NCI-H2107 treated with DMSO at 0.1 percent for 48 hours (cell line): ENCODE results near the gene NABP2.
A peak's percentile ranks its signal among the peaks of the same experiment; 100 is the strongest.

Experiments
- DNase-seq: peaks from one replicate; lab custom pipeline; 2025; ENCODE audit not compliant: unreplicated experiment; lab: John Stamatoyannopoulos, UW

The NABP2 gene

GRCh38 chr12:56212361-56212760 lies 11.8 kb upstream of the NABP2 start:
- no peak for DNase-seq

- no peak for DNase-seq
Observed at GRCh38 chr12:56213878-56214277, 10.3 kb upstream of the NABP2 start.

GRCh38 chr12:56216461-56216860 lies 7.7 kb upstream of the NABP2 start:
- DNase-seq, result no peak

GRCh38 chr12:56219840-56220239 lies 4.3 kb upstream of the NABP2 start:
- no peak for DNase-seq

GRCh38 chr12:56220611-56221231 lies 3.4 kb upstream of the NABP2 start:
- DNase-seq, result no peak

GRCh38 chr12:56221232-56221756 lies 2.8 kb upstream of the NABP2 start:
- DNase-seq, result no peak

GRCh38 chr12:56221757-56222530 lies 2.2 kb upstream of the NABP2 start, which contains the start of gene RNF41:
Gene RNF41 (minus strand): TSS chr12:56221922. CDS start chr12:56214047, 7,875 bp downstream.
- peak; percentile 93 for DNase-seq

- no peak for DNase-seq
Observed at GRCh38 chr12:56222531-56222895, 1.6 kb upstream of the NABP2 start.

- no peak for DNase-seq
Observed at GRCh38 chr12:56223571-56224101, 506 bp upstream of the NABP2 start.

- no peak for DNase-seq
Observed at GRCh38 chr12:56224954-56225353, 812 bp downstream of the NABP2 start.

GRCh38 chr12:56229082-56229481 lies 4.9 kb downstream of the NABP2 start:
- no peak for DNase-seq

- no peak for DNase-seq
Observed at GRCh38 chr12:56229916-56230431, 5.8 kb downstream of the NABP2 start, which contains the start of gene SLC39A5. Gene SLC39A5 (plus strand): TSS chr12:56230051. CDS start chr12:56231275, 1,224 bp downstream.

GRCh38 chr12:56230432-56231183 lies 6.5 kb downstream of the NABP2 start:
- DNase-seq, result no peak

- DNase-seq, result no peak
Observed at GRCh38 chr12:56231184-56231582, 7.0 kb downstream of the NABP2 start.

GRCh38 chr12:56234746-56235436 lies 10.7 kb downstream of the NABP2 start:
- no peak for DNase-seq

GRCh38 chr12:56236091-56236490 lies 11.9 kb downstream of the NABP2 start:
- DNase-seq, result no peak

- DNase-seq, result no peak
Observed at GRCh38 chr12:56236985-56237384, 12.8 kb downstream of the NABP2 start.

- DNase-seq, result no peak
Observed at GRCh38 chr12:56237552-56237951, 13.4 kb downstream of the NABP2 start.

GRCh38 chr12:56241424-56242303 lies 17.5 kb downstream of the NABP2 start:
- DNase-seq, result no peak
